Measurements from ENCODE around the gene ARHGEF4.
"Not testable (repeated sequence)": the region's sequence is repeated elsewhere in the genome, so short reads cannot be mapped to it uniquely, and the experiment has no call there.

The ARHGEF4 gene

GRCh38 chr2:130898553-130898952 is 61.8 kb downstream of the ARHGEF4 start:
- no peak for TF ChIP-seq CTBP1 (IDR thresholded peaks at IDR 0.05; ENCODE audit: borderline replicate concordance)
- POLR2A ChIA-PET = no interaction called here
- DNase-seq (ENCODE audit: extremely low spot score) = no peak
- CTCF ChIA-PET = no interaction called here

- TF ChIP-seq L3MBTL2 (conservative IDR thresholded peaks at IDR 0.05) (no peak), ARNT (IDR thresholded peaks at IDR 0.05) (no peak)
- POLR2A ChIA-PET = no interaction called here
- DNase-seq (ENCODE audit: extremely low spot score) = no peak
- CTCF ChIA-PET = no interaction called here
These were observed 62.6 kb downstream of the ARHGEF4 start for GRCh38 chr2:130899306-130899705.

GRCh38 chr2:130901061-130901460 is 64.3 kb downstream of the ARHGEF4 start:
- no peak for TF ChIP-seq ZNF384 (IDR thresholded peaks at IDR 0.05)
- no peak for TF ChIP-seq SUZ12 (IDR thresholded peaks at IDR 0.05)
- no peak for TF ChIP-seq ELF4 (IDR thresholded peaks at IDR 0.05)
- TF ChIP-seq PKNOX1 (IDR thresholded peaks at IDR 0.05) = no peak
- no peak for TF ChIP-seq FOXM1 (IDR thresholded peaks at IDR 0.05; ENCODE audit: borderline replicate concordance)
- no peak for TF ChIP-seq HDGF (IDR thresholded peaks at IDR 0.05; ENCODE audit: borderline replicate concordance)
- no peak for TF ChIP-seq L3MBTL2 (conservative IDR thresholded peaks at IDR 0.05)
- TF ChIP-seq SP1 (IDR thresholded peaks at IDR 0.05) = no peak
- TF ChIP-seq BHLHE40 (IDR thresholded peaks at IDR 0.05; ENCODE audit: borderline replicate concordance) = no peak
- TF ChIP-seq NFRKB (IDR thresholded peaks at IDR 0.05) = no peak
- CTCF ChIA-PET = no interaction called here
- POLR2A ChIA-PET = no interaction called here
- no peak for DNase-seq (ENCODE audit: extremely low spot score)

GRCh38 chr2:130901626-130902025 is 64.9 kb downstream of the ARHGEF4 start:
- POLR2A ChIA-PET; DNase-seq (ENCODE audit: extremely low spot score); CTCF ChIA-PET: not testable (repeated sequence)

- ChIA-PET CTCF (no interaction called here), POLR2A (no interaction called here)
- DNase-seq (ENCODE audit: extremely low spot score) = no peak
- no peak for TF ChIP-seq SP1 (IDR thresholded peaks at IDR 0.05)
- no peak for TF ChIP-seq TARDBP (IDR thresholded peaks at IDR 0.05)
- TF ChIP-seq FOXK2 (IDR thresholded peaks at IDR 0.05) = no peak
- TF ChIP-seq BHLHE40 (IDR thresholded peaks at IDR 0.05; ENCODE audit: borderline replicate concordance) = no peak
- TF ChIP-seq PKNOX1 (IDR thresholded peaks at IDR 0.05) = no peak
- no peak for TF ChIP-seq ZNF384 (IDR thresholded peaks at IDR 0.05)
- no peak for TF ChIP-seq NFRKB (IDR thresholded peaks at IDR 0.05)
- no peak for TF ChIP-seq LEF1 (IDR thresholded peaks at IDR 0.05; ENCODE audit: borderline replicate concordance)
These were observed 72.1 kb downstream of the ARHGEF4 start for GRCh38 chr2:130908832-130909231.

GRCh38 chr2:130910931-130911330 is 74.2 kb downstream of the ARHGEF4 start:
- POLR2A ChIA-PET = no interaction called here
- CTCF ChIA-PET = no interaction called here
- TF ChIP-seq NFRKB (IDR thresholded peaks at IDR 0.05) (no peak), PKNOX1 (IDR thresholded peaks at IDR 0.05) (no peak), L3MBTL2 (conservative IDR thresholded peaks at IDR 0.05) (no peak), ARNT (IDR thresholded peaks at IDR 0.05) (no peak), TARDBP (IDR thresholded peaks at IDR 0.05) (no peak), HDGF (IDR thresholded peaks at IDR 0.05; ENCODE audit: borderline replicate concordance) (no peak), FOXA1 (IDR thresholded peaks at IDR 0.05) (no peak), CTBP1 (IDR thresholded peaks at IDR 0.05; ENCODE audit: borderline replicate concordance) (no peak), FOXM1 (IDR thresholded peaks at IDR 0.05; ENCODE audit: borderline replicate concordance) (no peak), BHLHE40 (IDR thresholded peaks at IDR 0.05; ENCODE audit: borderline replicate concordance) (no peak), SP1 (IDR thresholded peaks at IDR 0.05) (no peak), SUZ12 (IDR thresholded peaks at IDR 0.05) (no peak), LEF1 (IDR thresholded peaks at IDR 0.05; ENCODE audit: borderline replicate concordance) (no peak), ELF4 (IDR thresholded peaks at IDR 0.05) (no peak)
- no peak for DNase-seq (ENCODE audit: extremely low spot score)

GRCh38 chr2:130911482-130911881 is 74.8 kb downstream of the ARHGEF4 start:
- ChIA-PET POLR2A (no interaction called here), CTCF (no interaction called here)
- no peak for DNase-seq (ENCODE audit: extremely low spot score)
- no peak for TF ChIP-seq SUZ12 (IDR thresholded peaks at IDR 0.05)
- no peak for TF ChIP-seq SP1 (IDR thresholded peaks at IDR 0.05)
- TF ChIP-seq FOXK2 (IDR thresholded peaks at IDR 0.05) = no peak

- CTCF ChIA-PET = no interaction called here
- no peak for DNase-seq (ENCODE audit: extremely low spot score)
- POLR2A ChIA-PET = no interaction called here
- TF ChIP-seq SUZ12 (IDR thresholded peaks at IDR 0.05) = no peak
- no peak for TF ChIP-seq BHLHE40 (IDR thresholded peaks at IDR 0.05; ENCODE audit: borderline replicate concordance)
- TF ChIP-seq HDGF (IDR thresholded peaks at IDR 0.05; ENCODE audit: borderline replicate concordance) = no peak
- no peak for TF ChIP-seq CTBP1 (IDR thresholded peaks at IDR 0.05; ENCODE audit: borderline replicate concordance)
- TF ChIP-seq L3MBTL2 (conservative IDR thresholded peaks at IDR 0.05) = no peak
- TF ChIP-seq FOXK2 (IDR thresholded peaks at IDR 0.05) = no peak
- no peak for TF ChIP-seq ELF4 (IDR thresholded peaks at IDR 0.05)
- no peak for TF ChIP-seq ARNT (IDR thresholded peaks at IDR 0.05)
- no peak for TF ChIP-seq FOXM1 (IDR thresholded peaks at IDR 0.05; ENCODE audit: borderline replicate concordance)
- no peak for TF ChIP-seq FOXA1 (IDR thresholded peaks at IDR 0.05)
These were observed 75.3 kb downstream of the ARHGEF4 start for GRCh38 chr2:130911996-130912395.

All from HEK293T (cell line).